GM18951 (cell line): ENCODE measurements around the gene TSC22D2.
"Not testable (repeated sequence)": the region's sequence is repeated elsewhere in the genome, so short reads cannot be mapped to it uniquely, and the experiment has no call there.

Experiments
- POLR2A ChIP-seq: IDR thresholded peaks from 4 replicates; pipeline ENCODE4 v1.6.1; 2011; ENCODE audit warnings: mild to moderate bottlenecking; ENCODE audit not compliant: insufficient read length, insufficient read depth; ENCODE audit errors: extremely low read depth
- in situ Hi-C: fragments of 300-500 bp; cut with MboI; formaldehyde crosslinking; loops from one replicate; pipeline ENCODE4 v1.12.0; 2022; ENCODE audit warnings: low sequenced_read_pairs, mixed read lengths, inconsistent platforms; ENCODE audit not compliant: unreplicated experiment

TSC22D2 gene

DNA sequence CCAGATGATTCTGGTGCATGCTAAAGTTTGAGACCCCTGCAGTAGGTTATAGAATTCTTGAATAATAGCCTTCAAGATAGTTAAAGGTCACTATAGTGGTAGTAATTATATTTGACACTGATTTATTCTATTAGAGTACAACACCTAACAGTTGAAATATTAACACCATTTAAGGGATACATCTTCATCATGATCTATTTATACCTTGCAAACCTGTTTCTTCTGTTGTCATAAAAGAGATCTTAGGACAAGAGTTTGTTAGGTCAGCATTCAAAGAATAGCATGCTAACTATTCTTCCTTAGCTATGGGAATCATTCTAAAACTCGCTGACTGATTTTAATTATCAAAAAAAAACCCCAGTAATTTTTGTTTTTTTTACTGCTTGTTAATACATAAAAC is 46.5 kb downstream of the TSC22D2 start:
- in situ Hi-C loops: no loop called here
- no peak for TF ChIP-seq POLR2A

DNA sequence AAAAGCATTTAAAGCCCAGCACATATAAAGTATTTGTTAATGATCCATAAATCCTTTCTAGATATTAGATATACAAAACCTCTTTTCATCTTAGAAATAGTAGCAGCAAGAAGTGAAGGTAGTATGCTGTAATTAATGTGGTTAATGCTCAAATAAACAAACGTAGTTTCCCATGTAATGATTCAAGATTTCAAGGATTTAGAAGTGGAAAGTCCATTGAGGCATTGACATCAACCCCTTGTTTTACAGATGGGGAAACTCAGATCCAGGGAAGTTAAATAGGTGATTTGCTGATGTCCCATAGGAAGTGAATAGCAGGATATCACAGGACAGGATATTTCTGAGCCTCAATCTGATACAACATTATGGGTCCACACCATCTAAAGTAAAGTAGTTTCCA is 47.2 kb downstream of the TSC22D2 start:
- in situ Hi-C loops: no loop called here
- TF ChIP-seq POLR2A: no peak

DNA sequence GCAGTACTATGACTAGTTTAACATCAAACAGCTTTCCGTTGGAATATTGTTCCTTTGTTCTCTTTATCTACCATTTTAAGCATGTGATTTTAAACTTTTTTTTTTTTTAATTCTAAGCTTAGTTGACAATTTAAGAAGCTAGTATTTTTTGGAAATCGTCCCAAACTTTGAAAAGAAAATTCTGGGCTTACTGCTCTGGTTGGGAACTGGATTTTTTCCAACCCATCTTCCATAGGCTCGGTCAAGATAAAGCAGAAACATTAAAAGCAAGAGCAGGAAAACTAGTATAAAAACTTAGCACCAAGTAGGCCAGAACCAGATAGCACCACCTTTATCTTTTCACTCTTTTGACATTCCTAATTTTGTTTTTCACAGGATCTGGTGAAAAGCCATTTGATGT is 49.9 kb downstream of the TSC22D2 start:
- in situ Hi-C loops: no loop called here
- no peak for TF ChIP-seq POLR2A

DNA sequence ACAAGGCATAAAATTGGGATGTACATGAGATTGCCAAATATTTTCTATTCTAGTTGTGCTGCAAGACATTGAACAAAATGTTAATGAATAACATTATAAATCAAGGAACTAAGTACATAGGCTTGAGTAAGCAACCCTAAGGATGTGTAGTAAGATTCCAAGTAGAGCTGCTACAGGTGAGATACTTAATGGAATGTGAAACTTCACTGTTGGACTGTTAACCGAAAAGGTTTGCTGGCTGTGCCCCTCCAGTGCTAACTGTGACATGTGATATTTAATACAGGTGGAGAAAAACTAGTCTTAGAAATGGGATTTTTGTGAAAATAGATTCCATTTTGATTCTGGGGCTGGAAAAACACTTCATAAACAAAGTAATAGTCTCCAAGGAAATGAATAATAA is 52.4 kb downstream of the TSC22D2 start:
- TF ChIP-seq POLR2A: no peak
- in situ Hi-C loops: no loop called here

DNA sequence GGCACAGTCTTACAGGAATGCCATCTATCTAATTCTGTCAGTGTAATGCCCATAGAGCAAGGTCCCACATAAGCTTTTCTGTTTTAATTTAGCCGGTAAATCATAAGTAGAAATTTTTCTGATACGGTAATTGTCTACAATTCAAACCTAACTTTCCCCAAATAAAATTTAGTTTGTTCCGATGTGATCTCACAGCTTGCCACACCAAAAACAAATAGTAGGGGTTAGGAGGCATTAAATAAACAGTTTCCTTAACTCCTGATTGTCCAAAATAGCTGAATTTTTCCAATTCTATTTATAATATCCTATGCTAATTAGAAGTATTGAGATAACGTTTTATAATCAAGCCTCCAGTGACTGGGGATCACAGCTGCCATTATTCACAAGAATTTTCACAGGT is 53.3 kb downstream of the TSC22D2 start:
- in situ Hi-C loops: no loop called here
- TF ChIP-seq POLR2A: no peak

DNA sequence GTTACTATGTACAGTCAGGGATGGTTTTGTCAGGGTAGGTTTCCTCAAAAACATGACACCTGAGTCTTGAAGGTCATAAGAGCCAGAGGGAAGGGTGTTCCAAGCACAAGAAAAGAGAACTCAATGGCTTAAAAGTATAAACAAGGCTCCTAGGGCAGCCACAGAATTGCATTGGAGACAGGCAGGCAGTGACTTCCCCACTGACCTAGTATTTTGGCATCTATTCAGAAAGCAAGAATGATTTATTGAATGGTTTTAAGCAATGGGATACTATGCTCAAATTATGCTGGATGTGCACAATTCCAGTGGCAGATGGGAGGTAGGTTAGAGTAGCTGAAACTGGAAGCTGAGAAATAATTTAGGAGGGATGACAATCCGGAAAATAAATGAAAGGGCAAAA is 54.0 kb downstream of the TSC22D2 start:
- TF ChIP-seq POLR2A: no peak
- in situ Hi-C loops: no loop called here

DNA sequence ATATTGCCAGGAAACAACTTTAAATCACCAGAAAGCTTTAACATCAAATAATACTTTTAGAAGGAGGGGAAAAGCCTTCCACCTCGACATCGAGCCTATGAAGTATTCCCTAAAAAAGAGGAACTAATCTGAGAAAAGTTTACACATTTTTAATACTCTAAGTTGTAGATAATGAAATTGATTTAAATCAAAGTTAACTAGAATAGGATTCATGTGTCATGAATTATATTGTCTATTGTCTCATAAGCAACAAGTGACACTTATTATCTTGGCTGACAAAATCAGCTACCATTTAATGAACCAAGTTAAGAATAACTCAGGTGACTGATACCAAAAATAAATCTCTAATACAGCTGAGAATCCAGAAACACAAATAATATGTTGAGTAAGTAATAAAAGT is 56.6 kb downstream of the TSC22D2 start:
- in situ Hi-C loops: no loop called here
- no peak for TF ChIP-seq POLR2A

DNA sequence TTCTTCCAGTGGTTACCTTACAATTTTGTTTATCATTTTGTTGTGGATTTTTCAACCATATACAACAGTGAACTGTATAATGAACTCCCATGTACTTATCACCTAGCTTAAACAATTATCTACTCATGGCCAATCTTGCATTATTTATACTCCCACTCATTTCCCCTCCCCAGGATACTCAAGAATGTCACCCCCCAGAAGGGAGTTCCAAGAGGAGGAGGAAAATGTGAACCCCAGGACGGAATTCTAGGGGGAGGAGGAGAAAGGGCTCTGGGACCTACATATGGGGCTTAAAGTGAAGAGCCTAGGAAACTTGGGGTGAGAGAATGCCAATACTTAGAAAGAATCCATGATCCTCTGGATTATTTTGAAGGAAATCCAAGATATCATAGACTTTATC is 59.3 kb downstream of the TSC22D2 start:
- no peak for TF ChIP-seq POLR2A
- in situ Hi-C loops: no loop called here

DNA sequence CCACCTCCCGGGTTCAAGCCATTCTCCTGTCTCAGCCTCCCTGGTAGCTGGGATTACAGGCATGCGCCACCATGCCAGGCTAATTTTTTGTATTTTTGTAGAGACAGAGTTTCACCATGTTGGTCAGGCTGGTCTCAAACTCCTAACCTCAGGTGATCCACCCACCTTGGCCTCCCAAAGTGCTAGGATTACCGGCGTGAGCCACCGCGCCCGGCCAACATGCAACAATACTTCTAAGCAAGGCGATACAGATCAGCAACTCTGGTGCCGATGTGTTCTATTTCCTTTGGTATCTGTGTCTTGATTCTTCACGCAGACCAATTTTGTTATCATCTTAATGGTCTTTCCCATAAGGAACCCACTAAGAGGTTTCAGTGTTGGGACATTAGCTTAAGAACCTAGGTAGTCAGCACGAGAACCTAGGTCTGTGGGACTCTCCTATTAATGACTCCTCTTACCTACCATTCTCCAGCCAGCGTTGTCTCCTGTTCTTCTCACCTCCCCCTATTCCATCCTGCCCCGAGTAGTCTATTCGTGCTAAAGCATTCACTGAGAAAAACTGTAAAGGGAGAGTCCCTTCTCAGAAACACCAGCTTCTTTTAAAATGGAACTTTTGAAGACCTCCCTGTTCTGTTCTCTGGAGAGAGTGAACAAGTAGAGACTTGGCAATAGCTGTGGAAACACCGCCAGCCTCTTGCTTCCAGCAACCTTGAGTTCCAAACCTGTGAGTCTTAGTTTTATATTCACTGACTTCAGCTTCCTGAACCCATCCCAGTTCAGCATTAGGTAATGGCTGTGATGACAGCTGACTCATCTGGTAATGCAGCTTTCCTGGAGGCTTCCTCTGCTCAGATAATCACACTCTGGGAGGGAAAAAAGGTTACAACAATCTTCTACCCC is 61.2 kb downstream of the TSC22D2 start:
- in situ Hi-C loops: no loop called here
- TF ChIP-seq POLR2A: no peak

DNA sequence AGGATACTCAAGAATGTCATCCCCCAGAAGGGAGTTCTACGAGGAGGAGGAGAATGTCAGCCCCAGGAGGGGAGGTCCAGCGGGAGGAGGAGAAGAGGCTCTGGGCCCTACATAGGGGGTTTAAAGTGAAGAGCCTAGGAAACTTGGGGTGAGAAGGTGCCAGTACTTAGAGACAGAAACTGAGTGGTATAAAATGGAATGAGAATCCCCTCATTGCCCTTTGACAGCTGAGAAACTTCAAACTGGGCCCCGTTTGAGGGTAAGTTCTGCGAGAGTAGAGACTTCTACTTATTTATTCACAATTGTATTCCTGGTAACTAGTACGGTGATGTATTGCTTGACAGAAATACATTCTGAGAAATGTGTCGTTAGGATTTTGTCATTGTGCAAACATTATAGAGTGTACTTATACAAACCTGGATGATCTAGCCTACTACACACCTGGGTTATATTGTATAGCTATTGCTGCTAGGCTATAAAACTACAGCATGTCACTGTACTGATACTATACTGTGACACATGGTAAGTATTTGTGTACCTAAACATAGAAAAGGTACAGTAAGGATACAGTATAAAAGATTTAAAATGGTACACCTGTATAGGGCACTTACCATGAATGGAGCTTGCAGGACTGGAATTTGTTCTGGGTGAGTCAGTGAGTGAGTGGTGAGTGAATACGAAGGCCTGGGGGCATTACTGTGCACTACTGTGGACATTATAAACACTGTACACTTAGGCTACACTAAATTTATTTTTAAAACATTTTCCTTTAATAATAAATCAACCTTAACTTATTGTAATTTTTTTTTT is 62.0 kb downstream of the TSC22D2 start:
- in situ Hi-C loops: no loop called here
- no peak for TF ChIP-seq POLR2A

DNA sequence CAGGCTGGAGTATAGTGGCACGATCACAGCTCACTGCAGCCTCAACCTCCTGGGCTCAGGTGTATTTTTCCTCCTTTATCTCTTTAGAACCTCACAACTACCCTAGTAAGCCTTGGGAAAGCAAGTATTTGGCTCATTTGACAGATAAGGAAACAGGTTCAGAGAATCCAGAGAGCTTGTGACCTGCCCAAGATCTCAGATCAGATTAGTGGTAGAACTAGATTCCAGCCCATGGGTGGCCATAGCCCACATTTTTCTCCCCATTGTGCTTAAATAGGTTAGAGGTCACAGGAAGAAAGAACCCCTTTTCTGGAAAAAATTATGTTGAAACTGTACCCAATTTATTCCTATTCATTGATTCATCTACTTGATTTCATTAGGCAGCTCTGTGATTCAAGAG is 64.3 kb downstream of the TSC22D2 start:
- in situ Hi-C loops: no loop called here
- TF ChIP-seq POLR2A: no peak

DNA sequence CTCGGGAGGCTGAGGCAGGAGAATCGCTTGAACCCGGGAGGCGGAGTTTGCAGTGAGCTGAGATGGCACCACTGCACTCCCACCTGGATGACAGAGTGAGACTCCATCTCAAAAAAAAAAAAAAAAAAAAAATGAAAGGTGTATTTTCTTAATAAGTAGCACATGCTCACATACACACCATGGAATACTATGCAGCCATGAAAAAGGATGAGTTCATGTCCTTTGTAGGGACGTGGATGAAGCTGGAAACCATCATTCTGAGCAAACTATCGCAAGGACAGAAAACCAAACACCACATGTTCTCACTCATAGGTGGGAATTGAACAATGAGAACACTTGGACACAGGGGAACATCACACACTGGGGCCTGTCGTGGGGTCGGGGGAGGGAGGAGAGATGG is 65.1 kb downstream of the TSC22D2 start:
- in situ Hi-C loops: not testable (repeated sequence)

DNA sequence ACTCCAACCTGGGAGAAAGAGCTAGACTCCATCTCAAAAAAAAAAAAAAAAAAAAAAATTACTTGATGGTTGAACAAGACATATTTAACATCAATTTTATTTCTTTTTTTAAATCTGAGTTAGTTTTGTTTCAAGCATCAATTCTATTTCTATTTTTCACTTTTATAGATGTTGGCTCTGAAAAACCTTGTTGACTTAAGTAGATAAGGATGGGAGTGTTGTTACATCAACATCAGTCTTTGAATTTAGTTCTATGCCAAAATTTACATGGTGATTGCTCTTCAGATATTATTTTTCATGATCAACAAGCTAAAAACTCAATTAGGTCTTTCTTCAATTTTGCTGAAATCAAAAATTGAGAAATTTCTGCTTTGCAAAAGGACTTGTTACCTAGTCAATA is 71.3 kb downstream of the TSC22D2 start:
- TF ChIP-seq POLR2A: no peak
- in situ Hi-C loops: loop anchor here (25.0 kb wide), 1 partner anchor 542 kb away; no protein-coding TSS in a partner anchor

DNA sequence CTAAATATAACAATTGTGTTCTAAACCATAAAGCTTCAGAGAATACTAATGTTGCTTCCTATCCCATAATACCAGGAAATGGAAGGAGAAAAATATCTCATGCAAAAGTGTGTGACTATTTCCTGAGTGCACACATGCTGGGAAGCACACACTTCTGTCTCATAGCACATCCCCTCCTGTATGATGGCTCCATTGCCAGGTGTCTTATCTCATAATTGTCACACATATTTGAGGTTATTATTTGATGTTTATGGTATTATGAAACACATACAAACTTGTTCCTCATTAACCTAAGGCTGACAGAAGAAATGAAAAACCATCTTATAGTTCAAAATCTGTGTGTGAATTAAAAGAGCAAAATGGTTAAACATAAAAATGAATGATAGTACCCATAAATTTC is 72.8 kb downstream of the TSC22D2 start:
- TF ChIP-seq POLR2A: no peak
- in situ Hi-C loops: loop anchor here (25.0 kb wide), 1 partner anchor 544 kb away; no protein-coding TSS in a partner anchor
